Measurements from ENCODE around the gene TFPI.
"Not testable (repeated sequence)": the region's sequence is repeated elsewhere in the genome, so short reads cannot be mapped to it uniquely, and the experiment has no call there.

Gene TFPI

DNA sequence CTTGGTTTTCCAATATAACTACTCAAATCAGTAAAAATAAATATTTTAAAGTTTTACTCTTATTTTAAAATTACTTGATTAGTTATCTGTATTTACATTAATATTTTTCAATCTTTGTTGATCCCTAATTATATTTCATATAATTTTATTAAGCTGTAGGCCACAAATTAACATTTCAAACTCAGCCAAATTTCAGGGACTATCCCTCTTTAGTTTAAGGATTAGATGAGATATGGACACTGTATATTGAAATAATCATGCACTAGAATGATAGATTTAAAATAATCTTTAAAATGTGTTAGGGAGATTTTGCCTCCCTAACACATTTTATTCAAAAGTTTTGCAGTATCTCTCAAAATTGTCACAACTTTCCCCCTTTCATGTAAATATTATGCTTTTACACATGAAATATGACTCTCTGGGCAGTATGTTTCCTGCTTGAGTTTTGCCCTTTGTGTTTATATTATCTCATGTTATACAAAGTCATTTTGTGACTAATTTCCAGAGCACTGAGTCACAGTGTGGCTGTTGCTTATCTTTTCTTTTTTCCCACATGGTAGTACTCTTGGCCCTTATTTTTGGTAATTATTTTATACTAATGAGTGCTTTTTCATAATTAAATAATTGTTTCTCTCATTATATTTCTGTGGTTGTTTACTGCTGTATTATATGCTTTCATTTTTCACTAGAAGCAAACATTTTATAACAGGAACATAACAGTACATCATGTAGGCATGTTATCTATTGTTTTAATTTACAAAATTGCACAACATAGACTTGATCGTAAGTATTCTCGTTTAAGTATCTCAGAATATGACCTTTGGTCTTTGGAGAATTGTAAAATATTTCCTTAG lies 1.2 kb downstream of the TFPI start:
- DNase-seq (ENCODE audit: low spot score) = peak; percentile 34

GRCh38 chr2:187552381-187552780 lies 1.9 kb downstream of the TFPI start:
- DNase-seq (ENCODE audit: low spot score) = no peak

DNA sequence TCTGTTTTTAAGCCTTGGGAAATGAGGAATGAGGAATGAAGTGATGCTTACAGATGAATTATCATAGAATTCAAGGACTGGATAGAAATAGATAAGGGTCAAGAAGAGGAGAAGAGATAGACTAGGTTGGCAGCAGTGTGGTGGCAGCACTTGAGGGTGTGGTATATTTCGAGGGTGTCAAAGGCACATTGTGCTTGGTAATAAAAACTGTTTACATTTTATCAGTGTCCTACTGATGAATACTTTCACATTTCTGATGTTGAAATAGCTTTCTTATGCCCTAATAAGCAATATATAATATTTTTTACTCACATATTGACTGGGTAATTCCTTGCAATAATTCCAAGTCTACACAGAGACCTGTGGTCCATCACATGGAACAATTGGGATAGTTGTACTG lies 3.4 kb downstream of the TFPI start:
- no peak for DNase-seq (ENCODE audit: low spot score)

DNA sequence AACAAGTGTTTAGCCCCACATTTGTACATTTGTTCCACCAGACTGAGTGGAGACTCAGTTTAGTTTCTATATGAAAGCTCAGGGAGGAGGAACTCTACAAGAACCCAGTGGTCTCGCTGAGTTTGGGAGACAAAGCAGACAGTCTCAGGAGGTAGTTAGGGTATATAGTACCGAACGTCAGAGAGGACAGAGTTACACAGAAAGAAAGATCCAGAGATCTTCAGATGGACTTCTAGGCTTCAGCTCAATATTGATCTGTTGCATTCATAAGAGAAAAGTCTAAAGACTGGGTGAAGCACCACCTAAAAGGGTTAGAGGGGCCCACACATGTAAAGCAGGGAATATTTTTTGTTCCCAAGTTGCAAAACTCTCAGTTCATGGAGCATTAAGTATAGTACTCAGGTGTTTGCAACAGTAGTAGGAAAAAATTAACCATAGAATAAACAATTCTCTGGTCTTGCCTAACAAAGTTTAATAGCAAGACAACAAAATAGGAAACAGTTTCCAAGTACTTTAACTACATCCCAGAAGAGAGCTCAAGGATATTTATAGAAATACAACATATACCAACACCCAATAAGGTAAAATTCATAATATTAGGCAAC lies 4.2 kb downstream of the TFPI start:
- DNase-seq (ENCODE audit: low spot score) = no peak

- no peak for DNase-seq (ENCODE audit: low spot score)
Observed at GRCh38 chr2:187549193-187549592, 5.0 kb downstream of the TFPI start.

- DNase-seq (ENCODE audit: low spot score) = no peak
Observed at GRCh38 chr2:187548656-187549055, 5.6 kb downstream of the TFPI start.

GRCh38 chr2:187547353-187547979 lies 6.8 kb downstream of the TFPI start:
- no peak for DNase-seq (ENCODE audit: low spot score)

- no peak for DNase-seq (ENCODE audit: low spot score)
Observed at GRCh38 chr2:187546762-187547333, 7.4 kb downstream of the TFPI start.

- no peak for DNase-seq (ENCODE audit: low spot score)
Observed at GRCh38 chr2:187545238-187545751, 8.9 kb downstream of the TFPI start.

DNA sequence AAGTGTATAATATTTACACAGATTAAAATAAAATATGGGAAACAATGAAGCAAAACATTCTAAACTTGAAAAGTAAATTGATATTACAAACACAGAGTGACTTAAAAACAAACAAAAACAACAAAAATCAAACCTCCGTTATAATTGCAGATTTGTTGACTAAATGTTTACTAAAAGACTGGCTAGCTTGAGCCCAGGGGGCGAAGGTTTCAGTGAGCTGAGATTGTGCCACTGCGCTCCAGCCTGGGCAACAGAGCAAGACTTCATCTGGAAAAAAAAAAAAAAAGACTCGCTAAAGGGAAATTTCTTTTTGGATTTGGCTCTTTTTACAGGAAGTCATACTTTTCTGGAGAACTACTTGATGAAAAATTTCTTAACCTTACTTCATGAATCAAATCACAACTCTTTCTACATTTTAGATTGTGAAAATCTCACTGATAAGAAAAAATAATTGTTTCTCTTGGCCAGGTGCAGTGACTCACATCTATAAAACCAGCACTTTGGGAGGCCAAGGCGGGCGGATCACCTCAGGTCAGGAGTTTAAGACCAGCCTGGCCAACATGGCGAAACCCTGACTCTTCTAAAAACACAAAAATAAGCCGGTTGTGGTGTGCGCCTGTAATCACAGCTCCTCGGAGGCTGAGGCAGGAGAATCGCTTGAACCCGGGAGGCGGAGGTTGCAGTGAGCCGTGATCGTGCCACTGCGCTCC lies 9.7 kb downstream of the TFPI start:
- no peak for DNase-seq (ENCODE audit: low spot score)

GRCh38 chr2:187543488-187543887 lies 10.7 kb downstream of the TFPI start:
- no peak for DNase-seq (ENCODE audit: low spot score)

- no peak for DNase-seq (ENCODE audit: low spot score)
Observed at GRCh38 chr2:187542123-187542522, 12.1 kb downstream of the TFPI start.

- no peak for DNase-seq (ENCODE audit: low spot score)
Observed at GRCh38 chr2:187541086-187542085, 12.8 kb downstream of the TFPI start.

DNA sequence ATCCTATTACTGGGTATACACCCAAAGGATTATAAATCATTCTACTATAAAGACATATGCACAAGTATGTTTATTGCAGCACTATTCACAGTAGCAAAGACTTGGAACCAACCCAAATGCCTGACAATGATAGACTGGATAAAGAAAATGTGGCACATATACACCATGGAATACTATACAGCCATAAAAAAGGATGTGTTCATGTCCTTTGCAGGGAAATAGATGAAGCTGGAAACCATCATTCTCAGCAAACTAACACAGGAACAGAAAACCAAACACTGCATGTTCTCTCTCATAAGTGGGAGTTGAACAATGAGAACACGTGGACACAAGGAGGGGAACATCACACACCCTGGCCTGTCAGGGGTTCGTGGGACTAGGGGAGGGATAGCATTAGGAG lies 16.0 kb downstream of the TFPI start:
- not testable (repeated sequence) for DNase-seq (ENCODE audit: low spot score)

DNA sequence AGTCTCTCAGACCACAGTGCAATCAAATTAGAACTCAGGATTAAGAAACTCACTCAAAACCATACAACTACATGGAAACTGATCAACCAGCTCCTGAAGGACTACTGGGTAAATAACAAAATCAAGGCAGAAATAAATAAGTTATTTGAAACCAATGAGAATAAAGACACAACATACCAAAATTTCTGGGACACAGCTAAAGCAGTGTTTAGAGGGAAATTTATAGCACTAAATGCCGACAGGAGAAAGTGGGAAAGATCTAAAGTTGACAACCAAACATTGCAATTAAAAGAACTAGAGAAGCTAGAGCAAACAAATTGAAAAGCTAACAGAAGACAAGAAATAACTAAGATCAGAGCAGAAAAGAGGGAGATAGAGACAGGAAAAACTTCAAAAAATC lies 18.9 kb downstream of the TFPI start:
- not testable (repeated sequence) for DNase-seq (ENCODE audit: low spot score)

DNA sequence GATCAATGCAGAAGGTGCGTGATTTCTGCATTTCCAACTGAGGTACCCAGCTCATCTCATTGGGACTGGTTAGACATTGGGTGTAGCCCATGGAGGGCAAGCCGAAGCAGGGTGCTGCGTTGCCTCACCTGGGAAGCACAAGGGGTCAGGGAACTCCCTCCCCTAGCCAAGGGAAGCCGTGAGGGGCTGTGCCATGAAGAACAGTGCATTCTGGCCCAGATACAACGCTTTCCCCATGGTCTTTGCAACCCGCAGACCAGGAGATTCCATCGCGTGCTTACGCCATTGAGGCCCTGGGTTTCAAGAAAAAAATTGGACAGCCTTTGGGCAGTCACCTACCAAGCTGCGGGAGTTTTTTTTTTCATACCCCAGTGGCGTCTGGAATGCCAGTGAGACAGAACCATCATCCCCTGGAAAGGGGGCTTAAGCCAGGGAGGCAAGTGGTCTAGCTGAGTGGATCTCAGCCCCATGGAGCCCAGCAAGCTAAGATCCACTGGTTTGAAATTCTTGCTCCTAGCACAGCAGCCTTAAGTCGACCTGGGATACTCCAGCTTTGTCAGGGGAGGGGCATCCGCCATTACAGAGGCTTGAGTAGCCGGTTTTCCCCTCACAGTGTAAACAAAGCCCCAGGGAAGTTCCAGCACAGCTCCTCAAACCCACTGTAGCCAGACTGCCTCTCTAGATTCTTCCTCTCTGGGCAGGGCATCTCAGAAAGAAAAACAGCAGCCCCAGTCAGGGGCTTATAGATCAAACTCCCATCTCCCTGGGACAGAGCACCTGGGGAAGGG lies 21.7 kb downstream of the TFPI start:
- DNase-seq (ENCODE audit: low spot score) = no peak

DNA sequence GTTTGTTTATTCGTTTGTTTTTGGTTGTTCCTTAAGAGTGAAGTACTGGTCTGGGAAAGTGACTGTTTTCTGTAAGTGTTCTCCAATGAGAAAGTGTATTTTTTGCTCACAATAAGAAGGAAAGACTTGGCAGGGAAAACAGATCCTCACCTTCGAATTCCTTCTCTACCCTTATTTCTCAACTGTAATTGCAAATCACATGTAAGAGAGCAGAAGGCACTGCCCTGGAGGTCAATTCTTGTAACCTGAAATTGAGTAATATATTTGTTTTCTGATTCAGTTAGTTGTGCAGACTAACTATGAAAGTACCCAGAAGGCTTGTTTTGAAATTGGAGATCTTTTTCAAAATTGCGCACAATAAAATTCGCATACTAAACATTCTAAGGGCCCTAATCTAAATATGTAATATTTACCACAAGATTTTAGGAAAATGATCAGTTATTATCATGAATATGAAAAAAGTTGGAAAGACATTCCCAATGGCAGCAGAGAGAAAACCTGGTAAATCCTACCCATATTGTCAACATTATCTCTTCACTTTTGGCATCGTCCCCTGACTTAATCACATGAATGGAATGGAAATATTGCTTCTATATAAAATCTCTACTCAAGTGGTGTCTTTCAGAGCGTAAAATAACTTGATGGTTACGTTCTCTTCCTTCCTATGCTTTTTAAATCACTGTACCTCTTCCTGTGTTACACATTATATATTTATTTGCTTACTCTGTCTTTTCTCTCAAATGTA lies 24.1 kb downstream of the TFPI start:
- no peak for DNase-seq (ENCODE audit: low spot score)

GRCh38 chr2:187529248-187529976 lies 24.8 kb downstream of the TFPI start:
- DNase-seq (ENCODE audit: low spot score) = no peak

Data from activated CD4-positive, alpha-beta T cell treated with anti-CD3 and anti-CD28 coated beads, Interleukin-2, Interleukin-4, amounts not matched to agents 100 ng/mL and 50 ng/mL, durations not matched to agents 16 hours and 8 hours (primary cell).